ENCODE data around the gene DPY19L1. TPM values are rescaled to one million over a fixed set of nuclear protein-coding genes. Genes with fewer than 3 reads are reported as not detected.

Gene DPY19L1
- total RNA-seq, 1 experiment from 2014 or later: 14.3 TPM

DNA sequence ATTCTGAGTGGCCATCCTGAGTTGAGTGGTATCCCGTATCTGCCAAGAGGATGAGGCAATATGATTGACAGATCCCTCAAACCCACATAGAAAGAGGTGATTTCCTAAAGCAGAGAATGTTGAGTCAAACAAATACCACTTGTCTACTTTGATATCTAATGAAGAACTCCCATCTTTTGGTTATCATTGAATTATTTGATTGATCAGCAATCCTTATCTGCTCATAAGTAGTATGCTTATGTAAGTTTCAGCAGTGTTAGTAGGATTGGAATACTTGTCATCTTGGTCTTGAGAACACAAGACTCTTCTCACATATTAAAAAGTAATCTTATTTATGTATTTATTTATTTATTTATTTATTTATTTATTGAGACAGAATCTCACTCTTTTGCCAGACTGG lies 147.3 kb downstream of the DPY19L1 start:
- TF ChIP-seq, protein P1, sequence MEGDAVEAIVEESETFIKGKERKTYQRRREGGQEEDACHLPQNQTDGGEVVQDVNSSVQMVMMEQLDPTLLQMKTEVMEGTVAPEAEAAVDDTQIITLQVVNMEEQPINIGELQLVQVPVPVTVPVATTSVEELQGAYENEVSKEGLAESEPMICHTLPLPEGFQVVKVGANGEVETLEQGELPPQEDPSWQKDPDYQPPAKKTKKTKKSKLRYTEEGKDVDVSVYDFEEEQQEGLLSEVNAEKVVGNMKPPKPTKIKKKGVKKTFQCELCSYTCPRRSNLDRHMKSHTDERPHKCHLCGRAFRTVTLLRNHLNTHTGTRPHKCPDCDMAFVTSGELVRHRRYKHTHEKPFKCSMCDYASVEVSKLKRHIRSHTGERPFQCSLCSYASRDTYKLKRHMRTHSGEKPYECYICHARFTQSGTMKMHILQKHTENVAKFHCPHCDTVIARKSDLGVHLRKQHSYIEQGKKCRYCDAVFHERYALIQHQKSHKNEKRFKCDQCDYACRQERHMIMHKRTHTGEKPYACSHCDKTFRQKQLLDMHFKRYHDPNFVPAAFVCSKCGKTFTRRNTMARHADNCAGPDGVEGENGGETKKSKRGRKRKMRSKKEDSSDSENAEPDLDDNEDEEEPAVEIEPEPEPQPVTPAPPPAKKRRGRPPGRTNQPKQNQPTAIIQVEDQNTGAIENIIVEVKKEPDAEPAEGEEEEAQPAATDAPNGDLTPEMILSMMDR (conservative IDR thresholded peaks at IDR 0.05): no peak
- no peak overlapping the region for H3K4ac ChIP-seq (ENCODE audit: low read depth, low read length)
- no peak overlapping the region for H4K91ac ChIP-seq (ENCODE audit: insufficient read length, low read depth, low read length)
- no peak overlapping the region for H2BK12ac ChIP-seq (ENCODE audit: insufficient read length, low read depth, low read length)
- H3K79me1 ChIP-seq (ENCODE audit: insufficient read depth, low read depth, low read length, poor library complexity, severe bottlenecking): no peaks in the 10 kb centered on the region
- H3K18ac ChIP-seq (ENCODE audit: insufficient read length, low read depth, low read length): no peak overlapping the region
- peaks cover 11 to 13% (median 12%) of the 10 kb centered on the region in 3 experiments for H3K36me3 Mint-ChIP-seq (ENCODE audit: insufficient read depth in 1 of 3, low read depth in 3 of 3)
- no peak overlapping the region for H2BK120ac ChIP-seq (ENCODE audit: low read depth, low read length, poor library complexity, severe bottlenecking)
- no peak overlapping the region for H3K9ac ChIP-seq (ENCODE audit: extremely low read depth, insufficient read length, low read length)
- H3K9me3 ChIP-seq (ENCODE audit: control insufficient read depth, low read depth, low read length): peaks cover 8% of the 10 kb centered on the region
- H3T11ph ChIP-seq (ENCODE audit: low read length): no peak overlapping the region
- no peak overlapping the region for H3K23ac ChIP-seq (ENCODE audit: insufficient read length, low read depth, low read length)
- no peaks in the 10 kb centered on the region for H3K79me2 ChIP-seq (ENCODE audit: insufficient read depth, low read length)
- no peak overlapping the region for H2BK15ac ChIP-seq (ENCODE audit: low read depth, low read length)
- no peak overlapping the region for H4K8ac ChIP-seq (replicated peaks; ENCODE audit: insufficient read length, low read depth, low read length)
- H3K56ac ChIP-seq (ENCODE audit: insufficient read length, low read depth, low read length): no peak overlapping the region
- peaks cover 13 to 17% of the 10 kb centered on the region in 2 experiments for H3K9me3 Mint-ChIP-seq
- H2AFZ ChIP-seq (ENCODE audit: low read length): no peak overlapping the region
- no peak overlapping the region for H3K4me3 Mint-ChIP-seq
- no peak overlapping the region for H3K4me2 ChIP-seq (ENCODE audit: insufficient read depth, insufficient read length, low read length)
- no peaks in the 10 kb centered on the region for H4K20me1 ChIP-seq (ENCODE audit: control insufficient read depth, insufficient read depth, insufficient read length)
- H3K27ac ChIP-seq (ENCODE audit: insufficient read length, low read depth, low read length): no peak overlapping the region
- H4K5ac ChIP-seq (ENCODE audit: insufficient read length, low read depth, low read length): no peak overlapping the region
- peaks cover 2% of the 10 kb centered on the region; the same call in 1 of the 2 replicates for H3K27me3 Mint-ChIP-seq (ENCODE audit: low read depth)
- no peaks in the 10 kb centered on the region for H3K23me2 ChIP-seq (ENCODE audit: insufficient read length, low read depth, low read length, poor library complexity, severe bottlenecking)
- no peak overlapping the region for H2BK20ac ChIP-seq (ENCODE audit: low read depth, low read length, poor library complexity, severe bottlenecking)
- no peaks in the 10 kb centered on the region for H3K4me1 ChIP-seq (ENCODE audit: insufficient read depth, low read length)
- H2BK5ac ChIP-seq (ENCODE audit: insufficient read length, low read length): no peak overlapping the region
- no CpG with 5 or more reads among the region's 1 CpG for WGBS (ENCODE audit: extremely low coverage, insufficient read length, low lambda C conversion rate)
- no peak for DNase-seq
- H3K27ac Mint-ChIP-seq: no peak overlapping the region
- no peak overlapping the region for H2AK5ac ChIP-seq (ENCODE audit: insufficient read length, low read length)
- peaks cover 0 to 4% of the 10 kb centered on the region in 2 experiments; a peak in 1 of 4 replicates for H3K4me1 Mint-ChIP-seq
- H3K27me3 ChIP-seq (ENCODE audit: insufficient read depth, low read length): no peaks in the 10 kb centered on the region
- H3K14ac ChIP-seq (ENCODE audit: insufficient read depth, low read length): no peak overlapping the region

Measured in H9 (cell line).